ENCODE results near the gene PRUNE2. TPM values are rescaled to one million over a fixed set of nuclear protein-coding genes. Genes with fewer than 3 reads are reported as not detected.

The PRUNE2 gene
- polyA plus RNA-seq, 1 of the 3 experiments (the other 2 are of a cell fraction): 13.0 TPM

GRCh38 chr9:76693912-76694311 is 212.0 kb downstream of the PRUNE2 start:
- ChIA-PET POLR2A (no interaction called here), CTCF (interaction anchor here (1.6 kb wide), 1 partner anchor 10 kb away, joined by 7 read pairs; no protein-coding TSS in a partner anchor)
- Histone ChIP-seq H3K4me3 (ENCODE audit: low read depth in 2 of 2, low read length in 1 of 2) (no peak overlapping the region), H3K9me2 (no peaks in the 10 kb centered on the region), H3K79me2 (ENCODE audit: insufficient read depth) (no peaks in the 10 kb centered on the region), H2AFZ (ENCODE audit: low read depth) (no peak overlapping the region), H3K27ac (ENCODE audit: low read depth in 2 of 2, low read length in 1 of 2) (no peak overlapping the region), H3K36me3 (replicated peaks in 1 of 2; ENCODE audit: control insufficient read depth in 1 of 2, insufficient read depth in 2 of 2, low read length in 1 of 2) (no peaks in the 10 kb centered on the region), H3K4me2 (no peak overlapping the region), H3K9me3 (no peaks in the 10 kb centered on the region), H3F3A (replicated peaks; ENCODE audit: insufficient read depth) (peaks cover 8% of the 10 kb centered on the region), H4K20me1 (ENCODE audit: insufficient read depth) (no peaks in the 10 kb centered on the region), H3K27me3 (ENCODE audit: insufficient read depth) (no peaks in the 10 kb centered on the region), H3K4me1 (ENCODE audit: control insufficient read depth in 1 of 2, insufficient read depth in 2 of 2, low read depth in 1 of 2, low read length in 1 of 2) (peaks cover 0 to 4% of the 10 kb centered on the region in 2 experiments; a peak in 2 of 4 replicates), H3K9ac (no peak overlapping the region)
- WGBS (ENCODE audit: low lambda C conversion rate): 43% methylated on average over 5 of the region's 5 CpGs
- DNase-seq: no peak
- TF ChIP-seq RFX5 (IDR thresholded peaks at IDR 0.05; ENCODE audit: low read length) (no peak), PBX3 (IDR thresholded peaks at IDR 0.05) (no peak), TEAD4 (IDR thresholded peaks at IDR 0.05; ENCODE audit: borderline replicate concordance, insufficient read depth) (no peak), TAF1 (IDR thresholded peaks at IDR 0.05; ENCODE audit: borderline replicate concordance, low read depth, low read length) (no peak), POLR2AphosphoS5 (IDR thresholded peaks at IDR 0.05; ENCODE audit: low read depth, low read length) (no peak), ELF1 (IDR thresholded peaks at IDR 0.05) (no peak), RAD21 (IDR thresholded peaks at IDR 0.05; ENCODE audit: low read length) (no peak), IRF3 (IDR thresholded peaks at IDR 0.05; ENCODE audit: low read depth, low read length) (no peak), SIN3A (IDR thresholded peaks at IDR 0.05; ENCODE audit: borderline replicate concordance, low read depth, low read length) (no peak), USF2 (IDR thresholded peaks at IDR 0.05; ENCODE audit: borderline replicate concordance, low read depth, low read length) (no peak), RXRA (IDR thresholded peaks at IDR 0.05; ENCODE audit: borderline replicate concordance, low read depth) (no peak), RCOR1 (IDR thresholded peaks at IDR 0.05; ENCODE audit: low read length) (no peak), REST (IDR thresholded peaks at IDR 0.05; ENCODE audit: low read depth, low read length) (no peak), CTCF (IDR thresholded peaks at IDR 0.05) (no peak), EP300 (IDR thresholded peaks at IDR 0.05; ENCODE audit: borderline replicate concordance in 1 of 2, low read depth in 1 of 2, low read length in 1 of 2) (no peak), USF1 (IDR thresholded peaks at IDR 0.05; ENCODE audit: borderline replicate concordance, low read depth) (no peak), FOSL2 (IDR thresholded peaks at IDR 0.05; ENCODE audit: borderline replicate concordance, low read depth) (no peak), CHD2 (IDR thresholded peaks at IDR 0.05; ENCODE audit: low read length, partially characterized antibody) (no peak), SMC3 (IDR thresholded peaks at IDR 0.05; ENCODE audit: low read depth, low read length) (no peak)
